Measurements from ENCODE around the gene TMC3.

- no peak for TF ChIP-seq CTCF (IDR thresholded peaks at IDR 0.05)
- TF ChIP-seq EP300 (IDR thresholded peaks at IDR 0.05), result no peak
- TF ChIP-seq POLR2A (IDR thresholded peaks at IDR 0.05), result no peak
- no peak for TF ChIP-seq POLR2AphosphoS5 (IDR thresholded peaks at IDR 0.05)
Measured at GRCh38 chr15:81281766-81282605, 92.0 kb downstream of the TMC3 start.

Measured in stomach (tissue), 4 donors.